Kidney tubule cell (primary cell): ENCODE results near the gene PDIA4.
"Not testable (repeated sequence)": the region's sequence is repeated elsewhere in the genome, so short reads cannot be mapped to it uniquely, and the experiment has no call there.

Experiments
- DNase-seq: peaks from one replicate; pipeline ENCODE4 v3.0.0-alpha.2; 2018; ENCODE audit warnings: low spot score

Gene PDIA4, protein sequence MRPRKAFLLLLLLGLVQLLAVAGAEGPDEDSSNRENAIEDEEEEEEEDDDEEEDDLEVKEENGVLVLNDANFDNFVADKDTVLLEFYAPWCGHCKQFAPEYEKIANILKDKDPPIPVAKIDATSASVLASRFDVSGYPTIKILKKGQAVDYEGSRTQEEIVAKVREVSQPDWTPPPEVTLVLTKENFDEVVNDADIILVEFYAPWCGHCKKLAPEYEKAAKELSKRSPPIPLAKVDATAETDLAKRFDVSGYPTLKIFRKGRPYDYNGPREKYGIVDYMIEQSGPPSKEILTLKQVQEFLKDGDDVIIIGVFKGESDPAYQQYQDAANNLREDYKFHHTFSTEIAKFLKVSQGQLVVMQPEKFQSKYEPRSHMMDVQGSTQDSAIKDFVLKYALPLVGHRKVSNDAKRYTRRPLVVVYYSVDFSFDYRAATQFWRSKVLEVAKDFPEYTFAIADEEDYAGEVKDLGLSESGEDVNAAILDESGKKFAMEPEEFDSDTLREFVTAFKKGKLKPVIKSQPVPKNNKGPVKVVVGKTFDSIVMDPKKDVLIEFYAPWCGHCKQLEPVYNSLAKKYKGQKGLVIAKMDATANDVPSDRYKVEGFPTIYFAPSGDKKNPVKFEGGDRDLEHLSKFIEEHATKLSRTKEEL

GRCh38 chr7:149028346-149029109 is at the start of gene PDIA4:
PDIA4 (minus strand) TSS chr7:149028505; CDS start chr7:149028408, 97 bp downstream.
- DNase-seq = peak; percentile 100

DNA sequence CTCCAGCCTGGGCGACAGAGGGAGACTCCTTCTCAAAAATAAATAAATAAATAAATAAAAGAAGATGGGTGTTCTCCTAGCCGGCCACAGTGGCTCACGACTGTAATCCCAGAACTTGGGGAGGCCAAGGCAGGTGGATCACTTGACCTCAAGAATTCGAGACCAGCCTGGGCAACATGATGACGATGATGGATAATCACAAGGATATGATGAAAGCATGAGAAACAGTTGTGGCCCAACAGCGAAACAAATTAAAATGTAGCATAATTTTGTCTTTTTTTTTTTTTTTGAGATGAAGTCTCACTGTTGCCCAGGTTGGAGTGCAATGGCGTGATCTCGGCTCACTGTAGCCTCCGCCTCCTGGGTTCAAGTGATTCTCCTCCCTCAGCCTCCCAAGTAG is 49.3 kb upstream of the PDIA4 start:
- DNase-seq = no peak

DNA sequence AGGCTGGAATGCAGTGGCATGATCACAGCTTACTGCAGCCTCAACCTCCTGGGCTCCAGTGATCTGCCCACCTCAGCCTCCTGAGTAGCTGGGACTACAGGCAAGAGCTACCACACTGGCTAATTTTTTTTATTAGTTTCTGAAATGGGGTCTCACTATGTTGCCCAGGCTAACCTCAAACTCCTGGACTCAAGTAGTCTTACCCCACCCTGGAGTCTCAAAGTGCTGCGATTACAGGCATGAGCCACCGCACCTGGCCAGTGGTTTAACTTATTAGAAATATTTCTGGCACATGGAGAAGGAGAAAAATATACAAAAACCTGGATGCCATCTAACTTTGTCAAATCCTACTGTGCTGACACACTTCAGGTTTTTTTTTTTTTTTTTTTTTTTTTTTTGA is 47.0 kb upstream of the PDIA4 start:
- DNase-seq = no peak

DNA sequence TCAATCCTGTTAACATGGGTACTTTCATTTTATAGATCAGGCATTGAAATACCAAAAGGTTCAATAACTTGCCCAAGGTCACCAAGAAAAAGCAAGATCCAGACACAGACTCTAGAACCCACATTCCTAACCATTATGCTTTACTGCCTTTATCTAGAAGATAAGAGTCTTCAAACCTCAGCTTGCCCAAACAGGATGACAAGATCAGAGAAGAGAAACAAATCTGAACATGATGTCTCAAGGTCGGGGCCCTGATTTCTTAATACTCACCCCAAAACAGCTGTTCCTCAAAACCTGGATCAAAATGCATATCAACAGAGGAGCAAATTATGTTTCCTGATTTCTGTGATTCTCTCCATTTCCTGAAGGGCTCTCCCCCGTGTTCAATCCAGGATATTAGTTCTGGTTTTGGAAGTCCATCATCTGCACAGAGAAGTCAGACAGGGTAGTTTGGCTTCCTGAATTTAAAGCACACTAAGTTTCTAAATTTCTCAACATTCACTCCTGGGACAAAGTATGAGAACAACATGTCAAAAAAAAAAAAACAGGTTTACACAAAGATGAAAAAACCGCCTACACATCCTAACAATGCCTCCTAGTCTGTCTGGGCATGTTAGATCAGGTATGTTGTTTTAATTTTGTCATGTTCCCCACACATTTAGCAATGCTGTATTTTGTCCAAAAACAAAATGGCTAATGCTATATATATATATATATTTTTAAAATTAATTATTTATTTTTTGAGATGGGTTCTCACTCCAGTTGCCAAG is 46.0 kb upstream of the PDIA4 start:
- DNase-seq = no peak

DNA sequence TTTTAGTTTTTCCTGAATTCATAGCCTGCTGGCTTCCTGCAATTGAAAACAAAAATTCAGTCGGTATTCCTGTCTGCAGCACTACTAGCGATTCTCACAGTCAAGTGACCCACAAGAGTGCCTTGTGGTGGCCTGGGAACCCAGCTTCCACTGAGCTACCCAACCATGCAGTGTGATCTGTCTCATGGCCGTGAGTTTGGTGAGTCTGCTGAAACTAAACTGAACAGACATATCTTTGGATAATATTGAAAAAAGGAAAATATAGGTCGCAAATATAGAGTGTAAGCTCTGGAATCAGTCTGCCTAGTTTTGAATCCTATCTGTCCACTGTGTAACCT is 44.1 kb upstream of the PDIA4 start:
- DNase-seq = no peak

DNA sequence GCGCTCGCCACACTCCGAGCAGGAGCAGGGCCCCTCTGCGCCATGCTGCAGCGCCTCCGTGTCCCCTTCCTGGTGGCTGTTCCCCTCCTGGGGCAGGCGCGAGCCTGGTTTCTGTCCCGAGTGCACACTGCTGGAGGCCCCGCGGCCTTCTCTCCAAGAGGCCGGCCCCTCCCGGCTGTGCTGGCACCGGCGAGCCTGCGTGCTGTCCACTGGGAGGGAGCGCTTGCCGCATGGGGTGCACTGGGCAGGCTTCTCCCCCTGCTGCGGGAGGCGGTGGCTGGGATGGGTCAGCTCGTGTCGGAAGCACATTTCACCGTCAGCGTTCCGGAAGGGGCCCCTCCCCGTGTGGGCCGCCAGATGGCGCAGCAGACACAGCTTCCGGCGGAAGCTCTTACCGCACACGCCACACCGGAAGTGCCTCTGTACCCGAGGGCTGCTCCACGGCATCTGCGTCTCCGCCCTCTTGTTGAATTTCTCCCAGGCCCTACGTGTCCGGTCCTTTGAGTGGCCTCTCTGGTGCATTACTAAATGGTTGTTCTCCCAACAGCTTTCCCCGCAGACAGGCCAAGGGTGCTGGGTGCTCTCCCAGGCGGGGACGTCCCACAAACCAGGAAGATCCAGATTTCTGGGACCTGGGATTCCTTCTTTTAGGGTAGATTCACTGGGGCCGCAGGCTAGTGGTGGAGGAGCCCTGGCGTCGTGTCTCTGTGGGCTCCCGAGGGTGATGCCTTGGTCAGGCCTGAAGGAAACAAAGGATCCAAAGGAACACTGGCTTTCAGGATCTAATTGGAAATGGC is 43.5 kb upstream of the PDIA4 start:
- DNase-seq = no peak

- no peak for DNase-seq
Measured at GRCh38 chr7:149071182-149071635, 42.9 kb upstream of the PDIA4 start.

- no peak for DNase-seq
Measured at GRCh38 chr7:149070372-149071125, 42.2 kb upstream of the PDIA4 start.

GRCh38 chr7:149067869-149068268 is 39.6 kb upstream of the PDIA4 start:
- DNase-seq = no peak

DNA sequence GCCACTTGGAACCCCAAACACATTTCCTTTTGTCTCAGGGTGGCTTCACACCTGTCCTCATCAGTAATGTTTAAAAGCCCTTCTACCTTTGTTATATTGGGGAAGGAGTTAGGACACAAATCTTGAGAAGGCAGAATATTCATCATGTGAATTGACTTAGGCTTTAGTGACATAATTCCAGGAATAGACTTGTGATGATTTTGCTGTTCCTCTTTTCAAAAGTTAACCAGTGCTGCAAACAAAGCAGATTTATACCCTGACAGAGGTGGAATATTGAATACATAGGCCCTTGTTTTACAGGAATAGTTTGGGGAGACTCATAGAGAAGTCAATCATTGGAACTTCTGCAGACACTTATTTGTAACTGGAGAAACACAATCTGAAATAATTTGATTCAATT is 35.2 kb upstream of the PDIA4 start:
- no peak for DNase-seq

GRCh38 chr7:149062217-149062899 is 34.1 kb upstream of the PDIA4 start:
- DNase-seq = not testable (repeated sequence)

- no peak for DNase-seq
Measured at GRCh38 chr7:149060156-149060555, 31.9 kb upstream of the PDIA4 start.

GRCh38 chr7:149053885-149054284 is 25.6 kb upstream of the PDIA4 start:
- DNase-seq = no peak

- no peak for DNase-seq
Measured at GRCh38 chr7:149053384-149053783, 25.1 kb upstream of the PDIA4 start.

GRCh38 chr7:149050941-149051340 is 22.6 kb upstream of the PDIA4 start:
- peak; percentile 66 for DNase-seq

DNA sequence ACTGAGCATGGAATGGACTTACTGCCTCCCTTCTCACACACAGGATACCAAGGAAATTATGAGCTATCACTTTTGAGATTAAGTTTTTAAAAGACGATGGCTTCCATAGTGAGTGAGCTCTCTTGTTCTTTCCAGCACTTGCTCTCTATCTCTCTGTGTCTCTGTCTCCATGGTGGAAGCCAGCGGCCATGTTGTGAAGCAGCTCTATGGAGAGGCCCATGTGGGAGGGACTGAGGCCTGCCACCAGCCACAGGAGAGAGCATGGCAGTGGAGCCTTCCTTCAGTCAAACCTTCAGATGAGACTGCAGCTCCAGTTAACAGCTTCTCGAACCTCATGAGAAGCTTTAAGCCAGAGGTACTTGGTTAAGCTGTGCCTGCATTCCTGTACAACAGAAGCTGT is 20.5 kb upstream of the PDIA4 start:
- DNase-seq = no peak

- DNase-seq = no peak
Measured at GRCh38 chr7:149046416-149046815, 18.1 kb upstream of the PDIA4 start.

DNA sequence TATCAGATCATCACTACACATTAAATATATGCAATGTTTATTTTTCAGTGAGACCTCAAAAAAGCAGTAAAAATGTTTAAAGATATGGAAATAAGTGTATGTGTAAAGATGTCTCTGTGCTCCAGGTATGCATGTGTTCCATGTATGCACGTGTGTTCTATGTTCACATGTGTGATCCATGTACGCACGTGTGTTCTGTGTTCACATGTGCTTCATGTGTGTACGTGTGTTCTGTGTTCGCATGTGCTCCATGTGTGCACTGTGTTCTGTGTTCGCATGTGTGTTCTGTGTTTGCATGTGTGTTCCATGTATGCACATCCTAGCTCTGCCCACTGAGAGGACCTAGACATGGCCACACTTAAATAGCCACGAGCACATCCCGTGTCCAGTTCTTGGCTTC is 15.6 kb upstream of the PDIA4 start:
- DNase-seq = no peak

DNA sequence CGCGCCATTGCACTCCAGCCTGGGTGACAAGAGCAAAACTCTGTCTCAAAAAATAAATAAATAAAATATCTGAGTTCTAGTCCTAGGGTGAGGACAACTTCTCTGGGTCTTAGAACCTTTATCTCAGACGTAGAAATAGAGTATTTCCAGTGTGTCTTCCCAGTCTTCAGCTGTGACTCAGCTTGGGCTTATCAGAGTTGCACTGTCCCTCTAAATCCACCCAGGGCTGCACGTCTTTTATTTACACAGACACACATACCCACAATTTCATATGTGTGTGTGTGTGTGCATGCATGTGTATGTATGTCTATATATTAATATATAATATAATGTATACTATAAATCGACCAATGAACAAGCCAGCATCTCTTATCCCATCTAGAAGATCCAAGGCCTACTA is 13.0 kb upstream of the PDIA4 start:
- DNase-seq = no peak

GRCh38 chr7:149038641-149039040 is 10.3 kb upstream of the PDIA4 start:
- not testable (repeated sequence) for DNase-seq
